Measurements from ENCODE around the gene SCAF4. TPM values are rescaled to one million over a fixed set of nuclear protein-coding genes. Genes with fewer than 3 reads are reported as not detected.

SCAF4 gene
- total and polyA plus RNA-seq, 9 of the 15 experiments (the other 6 are each of a cell fraction or from before 2014, with no cell fraction given), result 2.3 to 55.7 (median 17.2) TPM

DNA sequence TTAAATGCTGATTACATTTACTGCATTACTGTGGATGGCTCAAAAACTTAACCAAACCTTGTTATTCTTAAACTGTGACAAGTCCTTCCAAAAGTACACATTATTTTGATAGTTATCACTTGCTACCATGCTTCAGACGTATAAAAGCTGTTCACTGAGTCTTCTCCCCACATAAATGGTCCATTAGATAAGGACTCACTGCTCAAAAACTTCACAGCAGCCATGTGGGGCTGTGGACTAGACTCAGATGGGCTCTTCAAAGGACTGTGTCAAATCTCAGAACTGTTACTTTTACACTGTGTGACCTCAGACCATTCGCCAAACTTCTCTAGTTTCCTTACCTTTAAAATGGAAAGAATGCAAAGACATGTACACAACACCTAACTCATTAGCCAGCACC, 11.6 kb downstream of the SCAF4 start:
- FAIRE-seq (peak; percentile 90), DNase-seq (ENCODE audit: extremely low read depth in 1 of 4, low spot score in 3 of 4) (peak; percentile 48 to 81 (median 58)), ATAC-seq (peak; percentile 79)
- H3K4me3 ChIP-seq, result no peak overlapping the region
- no TSS peak for BruUV-seq (replicated peaks)
- H3K27me3 ChIP-seq (ENCODE audit: control insufficient read depth in 2 of 2, insufficient read depth in 2 of 2, low read length in 2 of 2), result no peaks in the 10 kb centered on the region
- no peaks in the 10 kb centered on the region for H3K9me1 ChIP-seq (ENCODE audit: control insufficient read depth, insufficient read depth, low read length)
- peaks cover 6 to 40% of the 10 kb centered on the region in 2 experiments; a peak in 4 of 5 replicates for H3K4me1 ChIP-seq (replicated peaks in 1 of 2; ENCODE audit: control insufficient read depth in 2 of 2, insufficient read depth in 2 of 2, low read length in 2 of 2)
- H3K36me3 ChIP-seq (ENCODE audit: control insufficient read depth, insufficient read depth, low read length), result peaks cover 19% of the 10 kb centered on the region; the same call in 1 of the 3 replicates
- H3K9ac ChIP-seq (ENCODE audit: insufficient read depth in 1 of 2, low read depth in 2 of 2, low read length in 2 of 2), result no peak overlapping the region
- intact Hi-C loops (cut with micrococcal nuclease), result no loop called here
- in situ Hi-C loops (cut with MboI), result no loop called here
- H3K4me2 ChIP-seq (ENCODE audit: insufficient read depth, low read length), result peak overlapping the region; percentile 66
- ChIA-PET CTCF (ENCODE audit: low intra/inter-chr PET ratio) (interaction anchor here (0.5 kb wide), 1 partner anchor 836 kb away, joined by 3 read pairs; no protein-coding TSS in a partner anchor), POLR2A (interaction anchor here (1.5 to 2.0 kb wide), 3 partner anchors 9 to 11 kb away, joined by 3 to 8 read pairs (median 4); no protein-coding TSS in a partner anchor)
- 0% methylated on average over 2 of the region's 2 CpGs for WGBS (ENCODE audit: insufficient coverage, low coverage, missing lambda C conversion rate)
- H2AFZ ChIP-seq (ENCODE audit: low read depth, low read length), result no peak overlapping the region
- peak overlapping the region; percentile 39; the same call in 1 of the 3 replicates for H3K27ac ChIP-seq (ENCODE audit: extremely low read depth, low read depth, low read length)
- peaks cover 98% of the 10 kb centered on the region for H3K79me2 ChIP-seq (ENCODE audit: control insufficient read depth, insufficient read depth, low read length)
- no peaks in the 10 kb centered on the region for H3K9me3 ChIP-seq (replicated peaks; ENCODE audit: control insufficient read depth, insufficient read depth, low read depth, low read length)
- peaks cover 31% of the 10 kb centered on the region for H4K20me1 ChIP-seq (replicated peaks; ENCODE audit: control insufficient read depth, insufficient read depth, low read length)
- TF ChIP-seq, protein P1, sequence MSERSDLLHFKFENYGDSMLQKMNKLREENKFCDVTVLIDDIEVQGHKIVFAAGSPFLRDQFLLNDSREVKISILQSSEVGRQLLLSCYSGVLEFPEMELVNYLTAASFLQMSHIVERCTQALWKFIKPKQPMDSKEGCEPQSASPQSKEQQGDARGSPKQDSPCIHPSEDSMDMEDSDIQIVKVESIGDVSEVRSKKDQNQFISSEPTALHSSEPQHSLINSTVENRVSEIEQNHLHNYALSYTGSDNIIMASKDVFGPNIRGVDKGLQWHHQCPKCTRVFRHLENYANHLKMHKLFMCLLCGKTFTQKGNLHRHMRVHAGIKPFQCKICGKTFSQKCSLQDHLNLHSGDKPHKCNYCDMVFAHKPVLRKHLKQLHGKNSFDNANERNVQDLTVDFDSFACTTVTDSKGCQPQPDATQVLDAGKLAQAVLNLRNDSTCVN (CRISPR knock-in tag; IDR thresholded peaks at IDR 0.05), result no peak
- TF ChIP-seq, protein P2, sequence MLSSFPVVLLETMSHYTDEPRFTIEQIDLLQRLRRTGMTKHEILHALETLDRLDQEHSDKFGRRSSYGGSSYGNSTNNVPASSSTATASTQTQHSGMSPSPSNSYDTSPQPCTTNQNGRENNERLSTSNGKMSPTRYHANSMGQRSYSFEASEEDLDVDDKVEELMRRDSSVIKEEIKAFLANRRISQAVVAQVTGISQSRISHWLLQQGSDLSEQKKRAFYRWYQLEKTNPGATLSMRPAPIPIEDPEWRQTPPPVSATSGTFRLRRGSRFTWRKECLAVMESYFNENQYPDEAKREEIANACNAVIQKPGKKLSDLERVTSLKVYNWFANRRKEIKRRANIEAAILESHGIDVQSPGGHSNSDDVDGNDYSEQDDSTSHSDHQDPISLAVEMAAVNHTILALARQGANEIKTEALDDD (IDR thresholded peaks at IDR 0.05), result peak; percentile 93
- no peak for TF ChIP-seq NR2F6 (CRISPR knock-in tag; IDR thresholded peaks at IDR 0.05)
- no peak for TF ChIP-seq PPARD (CRISPR knock-in tag; IDR thresholded peaks at IDR 0.05)
- peak; percentile 27 for TF ChIP-seq DACH1 (IDR thresholded peaks at IDR 0.05; ENCODE audit: partially characterized antibody)
- 0 out of 2 replicates have a peak, but pooled peaks have one; percentile 12 for TF ChIP-seq BCOR (IDR thresholded peaks at IDR 0.05)
- no peak for TF ChIP-seq ZFX (CRISPR knock-in tag; IDR thresholded peaks at IDR 0.05)
- no peak for TF ChIP-seq CBFB (CRISPR knock-in tag; IDR thresholded peaks at IDR 0.05)
- peak; percentile 90 for TF ChIP-seq CBFA2T3 (IDR thresholded peaks at IDR 0.05)
- TF ChIP-seq CHD1 (IDR thresholded peaks at IDR 0.05; ENCODE audit: low read length), result no peak
- TF ChIP-seq SAFB2 (IDR thresholded peaks at IDR 0.05; ENCODE audit: borderline replicate concordance, low read depth, low read length, severe bottlenecking), result no peak
- TF ChIP-seq, protein P3, sequence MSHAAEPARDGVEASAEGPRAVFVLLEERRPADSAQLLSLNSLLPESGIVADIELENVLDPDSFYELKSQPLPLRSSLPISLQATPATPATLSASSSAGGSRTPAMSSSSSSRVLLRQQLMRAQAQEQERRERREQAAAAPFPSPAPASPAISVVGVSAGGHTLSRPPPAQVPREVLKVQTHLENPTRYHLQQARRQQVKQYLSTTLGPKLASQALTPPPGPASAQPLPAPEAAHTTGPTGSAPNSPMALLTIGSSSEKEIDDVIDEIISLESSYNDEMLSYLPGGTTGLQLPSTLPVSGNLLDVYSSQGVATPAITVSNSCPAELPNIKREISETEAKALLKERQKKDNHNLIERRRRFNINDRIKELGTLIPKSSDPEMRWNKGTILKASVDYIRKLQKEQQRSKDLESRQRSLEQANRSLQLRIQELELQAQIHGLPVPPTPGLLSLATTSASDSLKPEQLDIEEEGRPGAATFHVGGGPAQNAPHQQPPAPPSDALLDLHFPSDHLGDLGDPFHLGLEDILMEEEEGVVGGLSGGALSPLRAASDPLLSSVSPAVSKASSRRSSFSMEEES (CRISPR knock-in tag; IDR thresholded peaks at IDR 0.05), result no peak
- TF ChIP-seq, protein P4, sequence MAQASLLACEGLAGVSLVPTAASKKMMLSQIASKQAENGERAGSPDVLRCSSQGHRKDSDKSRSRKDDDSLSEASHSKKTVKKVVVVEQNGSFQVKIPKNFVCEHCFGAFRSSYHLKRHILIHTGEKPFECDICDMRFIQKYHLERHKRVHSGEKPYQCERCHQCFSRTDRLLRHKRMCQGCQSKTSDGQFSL (CRISPR knock-in tag; IDR thresholded peaks at IDR 0.05), result no peak
- TF ChIP-seq, protein P4 (tag; IDR thresholded peaks at IDR 0.05), result no peak
- TF ChIP-seq TRIM24 (IDR thresholded peaks at IDR 0.05), result 0 out of 4 replicates have a peak, but pooled peaks of 1 of the 2 experiments have one; percentile 17
- TF ChIP-seq, protein P5, sequence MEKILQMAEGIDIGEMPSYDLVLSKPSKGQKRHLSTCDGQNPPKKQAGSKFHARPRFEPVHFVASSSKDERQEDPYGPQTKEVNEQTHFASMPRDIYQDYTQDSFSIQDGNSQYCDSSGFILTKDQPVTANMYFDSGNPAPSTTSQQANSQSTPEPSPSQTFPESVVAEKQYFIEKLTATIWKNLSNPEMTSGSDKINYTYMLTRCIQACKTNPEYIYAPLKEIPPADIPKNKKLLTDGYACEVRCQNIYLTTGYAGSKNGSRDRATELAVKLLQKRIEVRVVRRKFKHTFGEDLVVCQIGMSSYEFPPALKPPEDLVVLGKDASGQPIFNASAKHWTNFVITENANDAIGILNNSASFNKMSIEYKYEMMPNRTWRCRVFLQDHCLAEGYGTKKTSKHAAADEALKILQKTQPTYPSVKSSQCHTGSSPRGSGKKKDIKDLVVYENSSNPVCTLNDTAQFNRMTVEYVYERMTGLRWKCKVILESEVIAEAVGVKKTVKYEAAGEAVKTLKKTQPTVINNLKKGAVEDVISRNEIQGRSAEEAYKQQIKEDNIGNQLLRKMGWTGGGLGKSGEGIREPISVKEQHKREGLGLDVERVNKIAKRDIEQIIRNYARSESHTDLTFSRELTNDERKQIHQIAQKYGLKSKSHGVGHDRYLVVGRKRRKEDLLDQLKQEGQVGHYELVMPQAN (IDR thresholded peaks at IDR 0.05; ENCODE audit: borderline replicate concordance), result no peak
- no peak for TF ChIP-seq MCM7 (IDR thresholded peaks at IDR 0.05)
- no peak for TF ChIP-seq ETV1 (tag; conservative IDR thresholded peaks at IDR 0.05; ENCODE audit: low read depth)

Measured in K562 (cell line).